GM12878 (cell line): ENCODE results near the gene TCP11. TPM values are rescaled to one million over a fixed set of nuclear protein-coding genes. Genes with fewer than 3 reads are reported as not detected.

Experiments
- ATAC-seq: fragments of 200-7000 bp; cut with Tn5 transposase; 3 replicates; pipeline ENCODE4 v1.9.1; 2020; ENCODE audit warnings: mild to moderate bottlenecking, moderate library complexity
- BruUV-seq: library from RNA; stranded (reverse); fragments of 400-500 nt; replicated peaks from 2 replicates; lab custom pipeline; 2021; lab: Mats Ljungman, UMichigan
- CTCF ChIA-PET: fragments of 300-600 bp; sonication (Branson Sonifier 250); formaldehyde crosslinking; extraction: SDS; loops from one replicate; lab custom pipeline; 2021; ENCODE audit warnings: inconsistent platforms; lab: Yijun Ruan, JAX
- POLR2A ChIA-PET: fragments of 350-600 bp; formaldehyde crosslinking; extraction: SDS; loops from one replicate; lab custom pipeline; 2021; ENCODE audit warnings: inconsistent platforms; lab: Charles Lee
- RAD21 ChIA-PET: fragments of 300-600 bp; sonication (Branson Sonifier 250); formaldehyde crosslinking; loops from one replicate; lab custom pipeline; 2023; ENCODE audit warnings: antibody characterized with exemption; ENCODE audit not compliant: unreplicated experiment; lab: Charles Lee
- SMC1A ChIA-PET: fragments of 300-600 bp; sonication (Branson Sonifier 250); formaldehyde crosslinking; loops from one replicate; lab custom pipeline; 2023; ENCODE audit not compliant: unreplicated experiment, uncharacterized antibody; lab: Charles Lee
- DNase-seq: peaks from one replicate; pipeline ENCODE4 v3.0.0-alpha.2; 2011; ENCODE audit warnings: low read depth, low spot score
- FAIRE-seq: peaks from 3 replicates; lab custom pipeline; 2011; peaks lifted over from hg19 to GRCh38; lab: Jason Lieb, UNC
- H2AFZ ChIP-seq: 2 replicates; pipeline ENCODE4 v1.6.0; 2011; ENCODE audit warnings: low read depth, low read length, control low read depth; ENCODE audit not compliant: control insufficient read depth
- H3K27ac ChIP-seq: 2 replicates; pipeline ENCODE4 v1.5.1; 2011; ENCODE audit warnings: control low read depth; ENCODE audit not compliant: control insufficient read depth, insufficient read depth
- H3K27me3 ChIP-seq, 2 experiments: replicated peaks in 1 of 2; 2 replicates each; pipeline versions ENCODE4 v1.6.0 to v1.6.1; 2011; ENCODE audit warnings: low read length in 1 of 2; ENCODE audit not compliant: control insufficient read depth in 2 of 2, insufficient read depth in 2 of 2
- H3K36me3 ChIP-seq, 2 experiments: 2 replicates each; pipeline ENCODE4 v1.5.1; 2011; ENCODE audit warnings: low read length in 1 of 2; ENCODE audit not compliant: control insufficient read depth in 2 of 2, insufficient read depth in 2 of 2
- H3K4me1 ChIP-seq: 2 replicates; pipeline ENCODE4 v1.6.1; 2011; ENCODE audit warnings: mild to moderate bottlenecking, low read length, moderate library complexity, mixed read lengths; ENCODE audit not compliant: control insufficient read depth, insufficient read depth
- H3K4me2 ChIP-seq: 2 replicates; pipeline ENCODE4 v1.6.0; 2011; ENCODE audit warnings: control low read depth; ENCODE audit not compliant: control insufficient read depth, insufficient read depth
- H3K4me3 ChIP-seq: fragments of 200-600 bp; sonication (generic); 2 replicates; pipeline ENCODE4 v1.5.1; 2016
- H3K79me2 ChIP-seq: 2 replicates; pipeline ENCODE4 v1.6.0; 2011; ENCODE audit warnings: low read length; ENCODE audit not compliant: control insufficient read depth, insufficient read depth
- H3K9ac ChIP-seq: 2 replicates; pipeline ENCODE4 v1.8.0; 2011; ENCODE audit warnings: low read length, control low read depth, mixed read lengths; ENCODE audit not compliant: control insufficient read depth, insufficient read depth
- H3K9me3 ChIP-seq: replicated peaks from 3 replicates; pipeline ENCODE4 v1.5.1; 2011; ENCODE audit warnings: mild to moderate bottlenecking, low read length; ENCODE audit not compliant: control insufficient read depth, insufficient read depth
- H4K20me1 ChIP-seq: 2 replicates; pipeline ENCODE4 v1.6.0; 2011; ENCODE audit not compliant: control insufficient read depth, insufficient read depth
- BCLAF1 ChIP-seq: fragments of 450-650 bp; IDR thresholded peaks from 2 replicates; pipeline ENCODE4 v1.6.1; 2017; ENCODE audit warnings: antibody characterized with exemption, mild to moderate bottlenecking, moderate library complexity
- CBX3 ChIP-seq: fragments of 200-600 bp; sonication (generic); IDR thresholded peaks from 2 replicates; pipeline ENCODE4 v1.6.1; 2016; ENCODE audit warnings: low read depth, borderline replicate concordance
- CBX5 ChIP-seq: sonication (generic); IDR thresholded peaks from 2 replicates; pipeline ENCODE4 v1.6.1; 2016; ENCODE audit warnings: low read depth, moderate library complexity, mild to moderate bottlenecking, inconsistent platforms
- HDAC6 ChIP-seq: fragments of 200-600 bp; sonication (generic); IDR thresholded peaks from one replicate; pipeline ENCODE4 v1.8.0; 2017; ENCODE audit warnings: antibody characterized with exemption; ENCODE audit not compliant: unreplicated experiment
- MTA3 ChIP-seq: IDR thresholded peaks from 2 replicates; pipeline ENCODE4 v1.6.1; 2012; ENCODE audit warnings: low read length, inconsistent platforms, borderline replicate concordance
- MYC ChIP-seq: IDR thresholded peaks from 2 replicates; pipeline ENCODE4 v1.6.1; 2011; ENCODE audit warnings: mild to moderate bottlenecking, low read length, moderate library complexity, inconsistent platforms; ENCODE audit not compliant: insufficient read depth, insufficient replicate concordance, insufficient read length, severe bottlenecking
- SIN3A ChIP-seq: IDR thresholded peaks from 2 replicates; pipeline ENCODE4 v1.6.1; 2012; ENCODE audit warnings: low read depth, low read length, improper control_type of control experiment
- SIX5 ChIP-seq: IDR thresholded peaks from 2 replicates; pipeline ENCODE4 v1.6.1; 2011; ENCODE audit warnings: mild to moderate bottlenecking, low read depth, low read length, moderate library complexity; ENCODE audit not compliant: severe bottlenecking
- SPI1 ChIP-seq: IDR thresholded peaks from 2 replicates; pipeline ENCODE4 v1.6.1; 2011; ENCODE audit warnings: low read depth, mild to moderate bottlenecking, low read length, moderate library complexity, borderline replicate concordance; ENCODE audit not compliant: insufficient read depth
- WGBS: methylation state at CpG from one replicate; pipeline ENCODE4 v1.1.6; 2016; ENCODE audit warnings: low lambda C conversion rate; ENCODE audit not compliant: insufficient replicate concordance, insufficient coverage; ENCODE audit errors: missing lambda C conversion rate; 5-methylcytosine and 5-hydroxymethylcytosine counted together
- in situ Hi-C: fragments of 300-500 bp; cut with MboI; formaldehyde crosslinking; loops from 9 replicates; pipeline ENCODE4 v1.14.3; 2018; ENCODE audit warnings: mixed read lengths
- intact Hi-C: fragments of 100-400 bp; cut with micrococcal nuclease; formaldehyde crosslinking; loops from one replicate; pipeline ENCODE4 v1.14.2; 2022; ENCODE audit not compliant: unreplicated experiment
- polyA plus RNA-seq, 11 experiments: library from polyadenylated mRNA; depleted of rRNA in 4 of 11; unstranded in 6 of 11; stranded (reverse) in 5 of 11; fragments of >200 nt; fragmentation: Nextera tagmentation in 4 of 11; fragmentation: Illumina TruSeq in 1 of 11; extraction: Ambion mirVana in 4 of 11; extraction: Trizol in 1 of 11; gene quantifications; 1 replicate in 1 of 11; 2 replicates in 10 of 11; pipeline versions ENCODE4 v1.2.1 to v1.2.3, GENCODE V29; 2011 to 2016; ENCODE audit warnings: inconsistent platforms in 2 of 11, missing spikeins in 2 of 11, low read depth in 1 of 11
- total RNA-seq, 4 experiments: library from RNA; depleted of rRNA in 3 of 4; stranded (reverse); fragments of >200 nt in 3 of 4; fragmentation: Illumina TruSeq in 1 of 4; extraction: Trizol in 1 of 4; gene quantifications; 2 replicates each; pipeline versions ENCODE4 v1.2.1 to v1.2.3, GENCODE V29; 2013 to 2021

TCP11 gene
- total and polyA plus RNA-seq, 10 of the 15 experiments (the other 5 are each of a cell fraction or from before 2014, with no cell fraction given), result not detected

DNA sequence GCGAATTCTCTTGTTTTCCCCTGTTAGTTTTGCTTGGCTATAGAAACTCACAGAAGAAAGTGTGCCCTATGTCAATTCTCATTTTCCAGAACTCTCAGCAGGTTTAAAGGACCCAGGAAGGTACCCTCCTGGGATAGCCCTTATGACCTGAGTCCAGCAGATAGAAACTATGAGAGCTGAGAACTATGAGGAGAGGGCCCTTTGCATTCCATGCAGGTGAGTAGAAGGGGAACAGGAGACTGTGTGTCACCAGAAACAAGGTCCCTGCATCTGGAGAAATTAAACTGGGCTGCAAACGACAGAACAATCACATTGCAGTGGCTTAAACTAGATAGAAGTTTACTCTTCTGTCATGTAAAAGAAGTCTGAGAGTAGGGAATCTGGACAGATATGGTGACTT, 36.9 kb upstream of the TCP11 start:
- in situ Hi-C loops, result no loop called here
- intact Hi-C loops, result loop anchor here (2.0 kb wide), 1 partner anchor 31 kb away; no protein-coding TSS in a partner anchor
- Histone ChIP-seq H3K27ac (no peak overlapping the region), H3K79me2 (no peaks in the 10 kb centered on the region), H2AFZ (no peak overlapping the region), H3K9ac (no peak overlapping the region), H3K4me3 (no peak overlapping the region), H3K27me3 (no peaks in the 10 kb centered on the region), H3K4me1 (peaks cover 14% of the 10 kb centered on the region), H3K9me3 (no peaks in the 10 kb centered on the region), H3K36me3 (no peaks in the 10 kb centered on the region), H3K4me2 (no peak overlapping the region), H4K20me1 (no peaks in the 10 kb centered on the region)
- DNase-seq (no peak), FAIRE-seq (no peak), ATAC-seq (no peak)
- no TSS peak for BruUV-seq
- TF ChIP-seq HDAC6 (no peak), MTA3 (no peak), SIN3A (no peak), SPI1 (no peak), SIX5 (no peak), CBX3 (no peak), MYC (no peak), CBX5 (no peak), BCLAF1 (no peak)
- ChIA-PET CTCF (interaction anchor here (1.2 to 1.8 kb wide), 2 partner anchors 26 to 191 kb away, joined by 3 to 7 read pairs; no protein-coding TSS in a partner anchor), POLR2A (no interaction called here), SMC1A (interaction anchor here (1.1 kb wide), 2 partner anchors 27 to 30 kb away, joined by 3 to 4 read pairs; no protein-coding TSS in a partner anchor), RAD21 (no interaction called here)
- WGBS, result 91% methylated on average over 2 of the region's 2 CpGs
